Measurements from ENCODE around the gene ZIC2.

ZIC2 gene

GRCh38 chr13:99988529-99989275 lies 7.1 kb downstream of the ZIC2 start:
- DNase-seq, result no peak

GRCh38 chr13:99989276-99990125 lies 7.9 kb downstream of the ZIC2 start:
- DNase-seq, result no peak

- no peak for DNase-seq
Measured at GRCh38 chr13:99990126-99990977, 8.8 kb downstream of the ZIC2 start.

- DNase-seq, result no peak
Measured at GRCh38 chr13:99991013-99991827, 9.6 kb downstream of the ZIC2 start.

GRCh38 chr13:99991828-99992775 lies 10.5 kb downstream of the ZIC2 start:
- DNase-seq, result no peak

- no peak for DNase-seq
Measured at GRCh38 chr13:99992949-99993351, 11.4 kb downstream of the ZIC2 start.

- no peak for DNase-seq
Measured at GRCh38 chr13:99993660-99994637, 12.4 kb downstream of the ZIC2 start.

GRCh38 chr13:99994638-99995020 lies 13.0 kb downstream of the ZIC2 start:
- DNase-seq, result no peak

GRCh38 chr13:99995104-99995588 lies 13.6 kb downstream of the ZIC2 start:
- no peak for DNase-seq

GRCh38 chr13:99995589-99996380 lies 14.2 kb downstream of the ZIC2 start:
- no peak for DNase-seq

GRCh38 chr13:99996381-99996973 lies 14.9 kb downstream of the ZIC2 start:
- no peak for DNase-seq

- DNase-seq, result no peak
Measured at GRCh38 chr13:99997702-99998214, 16.2 kb downstream of the ZIC2 start.

- no peak for DNase-seq
Measured at GRCh38 chr13:99998261-99998660, 16.7 kb downstream of the ZIC2 start.

- no peak for DNase-seq
Measured at GRCh38 chr13:100014621-100015020, 33.0 kb downstream of the ZIC2 start.

- no peak for DNase-seq
Measured at GRCh38 chr13:100019780-100020356, 38.3 kb downstream of the ZIC2 start.

- no peak for DNase-seq
Measured at GRCh38 chr13:100022798-100023197, 41.2 kb downstream of the ZIC2 start.

GRCh38 chr13:100024023-100024422 lies 42.4 kb downstream of the ZIC2 start:
- DNase-seq, result no peak

GRCh38 chr13:100029933-100030332 lies 48.3 kb downstream of the ZIC2 start:
- no peak for DNase-seq

Data from activated gamma-delta T cell treated with Interleukin-2 at 50 U/mL for 16 hours (primary cell).